Esophagus (tissue), 2 donors: ENCODE data around the gene COL18A1. TPM values are rescaled to one million over a fixed set of nuclear protein-coding genes. Genes with fewer than 3 reads are reported as not detected.
A peak's percentile ranks its signal among the peaks of the same experiment; 100 is the strongest.

Source experiments
- H3K27ac ChIP-seq, 2 donors: one replicate each; pipeline ENCODE4 v1.5.1; 2013; ENCODE audit warnings: low read depth in 2 of 2, mild to moderate bottlenecking in 2 of 2, inconsistent platforms in 1 of 2, low read length in 1 of 2, moderate library complexity in 1 of 2
- H3K27me3 ChIP-seq, 2 donors: one replicate each; pipeline ENCODE4 v1.6.1; 2013; ENCODE audit warnings: low read length in 2 of 2, control low read depth in 1 of 2, mild to moderate bottlenecking in 1 of 2; ENCODE audit not compliant: insufficient read depth in 2 of 2, control insufficient read depth in 1 of 2
- H3K36me3 ChIP-seq, 2 donors: one replicate each; pipeline ENCODE4 v1.6.1; 2013; ENCODE audit warnings: low read length in 1 of 2; ENCODE audit not compliant: control insufficient read depth in 2 of 2, insufficient read depth in 2 of 2
- H3K4me1 ChIP-seq, 2 donors: one replicate each; pipeline ENCODE4 v1.6.1; 2013; ENCODE audit warnings: low read length in 1 of 2; ENCODE audit not compliant: control insufficient read depth in 2 of 2, insufficient read depth in 2 of 2
- H3K4me3 ChIP-seq, 2 donors: one replicate each; pipeline ENCODE4 v1.5.1; 2013; ENCODE audit warnings: low read length in 2 of 2, mild to moderate bottlenecking in 2 of 2, low read depth in 1 of 2, moderate library complexity in 1 of 2
- H3K9me3 ChIP-seq, 2 donors: one replicate each; pipeline ENCODE4 v1.6.1; 2013; ENCODE audit warnings: mild to moderate bottlenecking in 2 of 2, low read depth in 1 of 2, low read length in 1 of 2, moderate library complexity in 1 of 2; ENCODE audit not compliant: control insufficient read depth in 2 of 2, insufficient read depth in 1 of 2
- WGBS, 2 donors: extraction: QIAGEN DNeasy Blood & Tissue Kit; methylation state at CpG; one replicate each; pipeline ENCODE4 v1.1.7; 2013; 5-methylcytosine and 5-hydroxymethylcytosine counted together
- polyA plus RNA-seq, 2 donors: library from polyadenylated mRNA; stranded (reverse); fragments of 200-250 nt; gene quantifications; one replicate each; pipeline ENCODE4 v1.2.3, GENCODE V29; 2013
- donor health status: healthy with polysubstance abuse.
- donor health status: Bipolar disorder and iron deficiency.

Gene COL18A1
- polyA plus RNA-seq, 2 donors, result 29.7 to 29.9 TPM

- Histone ChIP-seq H3K27ac (peak overlapping the region; percentile 14 to 58), H3K4me1 (peaks cover 0 to 14% of the 10 kb centered on the region in 2 donors), H3K36me3 (no peaks in the 10 kb centered on the region), H3K27me3 (no peaks in the 10 kb centered on the region), H3K9me3 (peaks cover 0 to 5% of the 10 kb centered on the region in 2 donors), H3K4me3 (no peak overlapping the region)
- WGBS, 2 donors, result 73 to 76% methylated on average over 20 of the region's 20 CpGs
Measured at GRCh38 chr21:45448283-45448809, 43.4 kb downstream of the COL18A1 start.

DNA sequence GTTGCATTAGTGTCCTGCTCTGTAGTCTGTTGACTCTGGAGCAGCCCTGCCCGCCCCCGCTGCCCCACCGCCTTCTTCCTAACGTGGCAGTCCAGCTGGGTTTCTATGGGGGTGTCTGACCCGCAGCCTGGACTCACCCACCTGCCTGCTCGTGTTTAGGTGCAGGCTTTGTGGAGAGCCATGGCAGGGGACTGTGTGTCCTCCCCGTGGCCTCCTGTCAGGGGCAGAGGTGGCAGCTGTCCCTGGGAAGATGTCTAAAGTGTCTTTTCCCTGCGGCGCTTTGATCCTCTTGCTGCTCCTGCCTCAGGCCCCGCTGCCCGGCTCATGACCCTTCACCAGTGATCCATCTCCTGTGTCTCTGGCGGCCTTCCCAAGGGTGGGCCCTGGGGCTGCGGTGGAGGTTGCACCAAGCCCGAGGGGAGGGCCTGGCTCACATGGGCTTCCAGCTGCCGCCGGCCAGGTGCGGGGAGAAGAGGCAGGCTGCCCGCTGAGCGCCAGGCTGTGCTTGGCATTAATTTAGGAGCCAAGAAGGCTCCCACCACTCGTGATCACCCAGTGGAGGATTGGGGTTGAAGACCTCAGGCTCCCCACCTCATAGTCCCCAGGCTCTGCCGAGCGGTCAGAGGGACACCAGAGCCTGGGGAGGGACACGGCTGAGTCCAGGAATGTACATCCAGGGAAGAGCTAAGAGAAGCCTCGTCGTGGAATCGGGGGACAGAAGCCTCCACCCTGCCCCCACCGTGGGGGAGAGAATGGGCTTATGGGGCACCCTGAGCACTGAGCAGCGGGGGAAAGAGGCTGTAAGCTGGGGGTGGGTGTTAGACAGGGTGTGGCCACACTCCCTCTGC is 44.1 kb downstream of the COL18A1 start:
- no peaks in the 10 kb centered on the region for H3K36me3 ChIP-seq
- H3K27me3 ChIP-seq, result no peaks in the 10 kb centered on the region
- H3K27ac ChIP-seq, result peak overlapping the region in 1 of 2 donors; percentile 58
- peaks cover 0 to 5% of the 10 kb centered on the region in 2 donors for H3K9me3 ChIP-seq
- WGBS, 2 donors, result 59 to 65% methylated on average over 28 of the region's 28 CpGs
- H3K4me3 ChIP-seq, result no peak overlapping the region
- H3K4me1 ChIP-seq, result peaks cover 2 to 20% of the 10 kb centered on the region in 2 donors

GRCh38 chr21:45449658-45450422 is 44.9 kb downstream of the COL18A1 start:
- no peak overlapping the region for H3K4me3 ChIP-seq
- no peaks in the 10 kb centered on the region for H3K27me3 ChIP-seq
- peaks cover 4 to 28% of the 10 kb centered on the region in 2 donors for H3K4me1 ChIP-seq
- peaks cover 0 to 5% of the 10 kb centered on the region in 2 donors for H3K9me3 ChIP-seq
- H3K36me3 ChIP-seq, result no peaks in the 10 kb centered on the region
- H3K27ac ChIP-seq, result peak overlapping the region in 1 of 2 donors; percentile 13
- 68 to 73% methylated on average over 21 to 22 of the region's 22 CpGs for WGBS, 2 donors

GRCh38 chr21:45450423-45451090 is 45.6 kb downstream of the COL18A1 start:
- Histone ChIP-seq H3K27ac (no peak overlapping the region), H3K4me3 (no peak overlapping the region), H3K27me3 (no peaks in the 10 kb centered on the region), H3K9me3 (peaks cover 0 to 5% of the 10 kb centered on the region in 2 donors), H3K36me3 (no peaks in the 10 kb centered on the region), H3K4me1 (peaks cover 6 to 35% of the 10 kb centered on the region in 2 donors)
- WGBS, 2 donors, result 68 to 77% methylated on average over 24 of the region's 24 CpGs

DNA sequence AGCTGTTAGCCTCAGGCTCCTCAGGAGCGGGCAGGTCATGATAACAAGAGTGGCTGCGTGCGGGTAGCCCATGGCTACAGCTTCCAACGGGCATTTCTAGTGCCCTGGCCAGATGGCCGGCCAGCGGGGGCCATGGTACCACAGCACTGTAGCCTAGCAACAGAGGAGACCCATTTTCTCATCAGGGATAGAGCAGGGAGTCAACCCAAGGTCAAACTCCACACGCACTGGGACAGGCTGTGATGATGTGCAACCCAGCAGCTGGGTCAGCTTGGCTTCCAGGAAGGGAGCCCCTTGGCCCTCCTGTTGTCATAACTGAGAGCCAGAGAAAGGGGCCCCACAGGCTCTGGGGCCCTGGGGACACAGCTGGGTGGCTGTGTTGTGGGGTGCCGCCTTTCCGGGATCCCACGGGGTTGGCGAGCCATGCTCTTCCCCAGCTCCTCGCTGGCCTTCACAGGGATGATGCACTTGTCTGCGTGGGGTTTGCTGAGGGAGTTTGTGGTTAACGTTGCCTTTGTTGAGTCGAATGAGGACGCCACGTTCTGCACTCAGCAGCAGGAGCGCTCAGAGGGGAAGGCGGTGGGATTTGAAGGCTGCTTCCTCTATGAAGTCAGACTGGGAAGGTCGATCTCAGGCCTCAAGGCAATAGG is 46.3 kb downstream of the COL18A1 start:
- H3K4me3 ChIP-seq, result no peak overlapping the region
- no peak overlapping the region for H3K27ac ChIP-seq
- no peaks in the 10 kb centered on the region for H3K36me3 ChIP-seq
- peaks cover 0 to 2% of the 10 kb centered on the region in 2 donors for H3K9me3 ChIP-seq
- H3K27me3 ChIP-seq, result no peaks in the 10 kb centered on the region
- WGBS, 2 donors, result 84% methylated on average over 20 of the region's 20 CpGs
- H3K4me1 ChIP-seq, result peaks cover 10 to 42% of the 10 kb centered on the region in 2 donors

- 90% methylated on average over 12 of the region's 12 CpGs for WGBS, 2 donors
- Histone ChIP-seq H3K9me3 (peaks cover 0 to 1% of the 10 kb centered on the region in 2 donors), H3K4me1 (peaks cover 10 to 47% of the 10 kb centered on the region in 2 donors), H3K27me3 (no peaks in the 10 kb centered on the region), H3K27ac (no peak overlapping the region), H3K36me3 (no peaks in the 10 kb centered on the region), H3K4me3 (no peak overlapping the region)
Measured at GRCh38 chr21:45451771-45452182, 46.8 kb downstream of the COL18A1 start.

DNA sequence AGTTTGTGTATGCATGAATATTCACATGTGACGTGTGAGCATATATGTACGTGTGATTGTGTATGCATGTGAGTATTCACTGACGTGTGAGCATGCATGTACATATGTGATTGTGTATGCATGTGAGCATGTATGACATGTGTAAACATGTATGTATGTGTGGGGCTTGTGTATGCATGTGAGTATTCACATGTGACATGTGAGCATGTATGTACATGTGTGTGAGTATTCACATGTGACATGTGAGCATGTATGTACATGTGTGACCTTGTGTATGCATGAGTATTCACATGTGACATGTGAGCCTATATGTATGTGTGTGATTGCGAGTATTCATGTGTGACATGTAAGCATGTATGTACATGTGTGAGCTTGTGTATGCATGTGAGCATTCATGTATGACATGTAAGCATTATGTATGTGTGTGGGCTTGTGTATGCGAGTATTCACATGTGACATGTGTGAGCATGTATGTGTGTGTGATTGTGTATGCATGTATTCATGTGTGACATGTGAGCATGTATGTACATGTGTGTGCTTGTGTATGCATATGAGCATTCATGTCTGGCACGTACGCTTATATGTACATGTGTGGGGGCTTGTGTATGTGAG is 47.8 kb downstream of the COL18A1 start:
- no peak overlapping the region for H3K4me3 ChIP-seq
- 87 to 93% methylated on average over 7 of the region's 7 CpGs for WGBS, 2 donors
- peaks cover 10 to 52% of the 10 kb centered on the region in 2 donors for H3K4me1 ChIP-seq
- H3K9me3 ChIP-seq, result no peaks in the 10 kb centered on the region
- no peaks in the 10 kb centered on the region for H3K27me3 ChIP-seq
- H3K36me3 ChIP-seq, result no peaks in the 10 kb centered on the region
- no peak overlapping the region for H3K27ac ChIP-seq

- Histone ChIP-seq H3K27ac (peak overlapping the region; percentile 65 to 72), H3K4me1 (peaks cover 10 to 48% of the 10 kb centered on the region in 2 donors), H3K4me3 (no peak overlapping the region), H3K36me3 (no peaks in the 10 kb centered on the region), H3K27me3 (no peaks in the 10 kb centered on the region), H3K9me3 (no peaks in the 10 kb centered on the region)
- WGBS, 2 donors, result 49 to 63% methylated on average over 12 to 13 of the region's 13 CpGs
Measured at GRCh38 chr21:45453308-45453950, 48.5 kb downstream of the COL18A1 start.
